Ovary (tissue), 3 donors: ENCODE measurements around the gene PHB1.

Experiments used
- EP300 ChIP-seq: sonication (generic); formaldehyde crosslinking; IDR thresholded peaks from one replicate; pipeline ENCODE4 v1.6.1; 2017; ENCODE audit warnings: antibody characterized with exemption
- POLR2A ChIP-seq: fragments of 450-650 bp; IDR thresholded peaks from one replicate; pipeline ENCODE4 v1.6.1; 2017; ENCODE audit warnings: antibody characterized with exemption, mild to moderate bottlenecking, moderate library complexity
- TF ChIP-seq, protein P1 (sequence below), 3 donors: fragments of 450-650 bp in 2 of 3; fragments of 200-600 bp in 1 of 3; IDR thresholded peaks; one replicate each; pipeline versions ENCODE4 v1.5.1 to v1.8.0; 2016 to 2022; ENCODE audit warnings: antibody characterized with exemption in 3 of 3, mild to moderate bottlenecking in 1 of 3
- donor health status: DM: no; HTN: no; CAD: no.

DNA sequence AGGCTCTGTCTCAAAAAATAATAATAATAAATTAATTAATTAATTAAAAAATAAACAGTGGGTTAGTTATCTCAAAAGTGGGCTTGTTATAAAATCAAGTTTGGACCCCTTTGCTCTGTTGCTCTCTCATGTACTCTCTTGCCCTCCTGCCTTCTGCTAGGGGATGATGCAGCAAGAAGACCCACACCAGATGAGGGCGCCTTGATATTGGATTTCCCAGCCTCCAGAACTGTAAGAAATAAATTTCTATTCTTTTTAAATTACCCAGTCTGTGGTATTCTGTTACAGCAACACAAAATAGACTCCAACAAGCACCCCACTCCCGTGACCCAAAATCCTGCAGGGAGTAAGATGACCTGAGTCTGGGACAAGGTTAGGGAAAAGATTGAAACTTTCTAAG lies 50.6 kb downstream of the PHB1 start:
- TF ChIP-seq, protein P1, sequence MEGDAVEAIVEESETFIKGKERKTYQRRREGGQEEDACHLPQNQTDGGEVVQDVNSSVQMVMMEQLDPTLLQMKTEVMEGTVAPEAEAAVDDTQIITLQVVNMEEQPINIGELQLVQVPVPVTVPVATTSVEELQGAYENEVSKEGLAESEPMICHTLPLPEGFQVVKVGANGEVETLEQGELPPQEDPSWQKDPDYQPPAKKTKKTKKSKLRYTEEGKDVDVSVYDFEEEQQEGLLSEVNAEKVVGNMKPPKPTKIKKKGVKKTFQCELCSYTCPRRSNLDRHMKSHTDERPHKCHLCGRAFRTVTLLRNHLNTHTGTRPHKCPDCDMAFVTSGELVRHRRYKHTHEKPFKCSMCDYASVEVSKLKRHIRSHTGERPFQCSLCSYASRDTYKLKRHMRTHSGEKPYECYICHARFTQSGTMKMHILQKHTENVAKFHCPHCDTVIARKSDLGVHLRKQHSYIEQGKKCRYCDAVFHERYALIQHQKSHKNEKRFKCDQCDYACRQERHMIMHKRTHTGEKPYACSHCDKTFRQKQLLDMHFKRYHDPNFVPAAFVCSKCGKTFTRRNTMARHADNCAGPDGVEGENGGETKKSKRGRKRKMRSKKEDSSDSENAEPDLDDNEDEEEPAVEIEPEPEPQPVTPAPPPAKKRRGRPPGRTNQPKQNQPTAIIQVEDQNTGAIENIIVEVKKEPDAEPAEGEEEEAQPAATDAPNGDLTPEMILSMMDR (IDR thresholded peaks at IDR 0.05) = no peak
- no peak for TF ChIP-seq POLR2A
- TF ChIP-seq EP300 = no peak
